Endometrial microvascular endothelial cells (primary cell): Measurements from ENCODE around the gene AKAP9. TPM values are rescaled to one million over a fixed set of nuclear protein-coding genes. Genes with fewer than 3 reads are reported as not detected.
"Not testable (repeated sequence)": the region's sequence is repeated elsewhere in the genome, so short reads cannot be mapped to it uniquely, and the experiment has no call there.

Experiments used
- in situ Hi-C: cut with HindIII; loops from 2 replicates; pipeline ENCODE4 v1.10.0; 2017; ENCODE audit warnings: low sequenced_read_pairs, low pct_unique_long_range_greater_than_20kb; ENCODE audit errors: inconsistent ontology term
- total RNA-seq: library from RNA; depleted of rRNA; stranded (reverse); fragments of >200 nt; gene quantifications from one replicate; pipeline ENCODE4 v1.2.3, GENCODE V29; 2015; ENCODE audit errors: inconsistent ontology term

The AKAP9 gene
- total RNA-seq, 1 donor from 2014 or later: 12.3 TPM

DNA sequence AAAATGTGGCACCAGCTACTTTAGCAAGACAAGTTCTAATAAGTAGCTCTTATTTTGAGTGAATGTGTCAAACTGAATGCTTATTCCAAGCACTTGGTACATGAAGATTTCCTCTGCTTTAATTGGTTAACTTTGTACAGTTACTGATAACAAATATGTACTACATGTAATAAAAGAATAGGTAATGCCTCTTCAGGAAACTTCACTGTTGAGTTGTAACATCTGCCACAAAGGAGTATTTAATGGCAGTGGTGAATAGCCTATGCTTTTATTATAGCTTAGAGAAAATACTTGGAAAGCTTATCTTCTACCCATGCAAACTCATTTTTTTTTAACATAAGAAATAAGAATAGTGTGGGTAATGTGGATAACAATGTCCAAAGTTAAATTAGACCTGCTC is 111.0 kb downstream of the AKAP9 start:
- in situ Hi-C loops: no loop called here

DNA sequence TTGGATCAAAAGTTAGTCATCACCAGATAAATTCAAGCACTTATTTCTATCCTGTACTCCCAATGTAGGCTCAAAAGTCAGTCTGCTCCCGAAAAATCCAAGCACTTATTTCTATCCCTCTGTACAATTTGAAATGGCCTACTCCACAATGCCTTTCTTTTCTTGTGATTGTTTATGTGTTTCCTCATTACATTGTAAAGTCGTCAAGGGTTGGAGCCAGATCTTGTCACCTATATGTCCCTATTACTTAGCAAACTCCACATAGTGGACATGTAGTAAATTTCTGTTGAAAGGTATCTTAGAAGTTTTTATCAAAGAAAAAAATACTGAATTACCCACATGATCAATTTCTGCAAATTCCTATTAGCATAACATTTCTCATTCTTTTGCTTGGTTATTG is 111.5 kb downstream of the AKAP9 start:
- in situ Hi-C loops: no loop called here

DNA sequence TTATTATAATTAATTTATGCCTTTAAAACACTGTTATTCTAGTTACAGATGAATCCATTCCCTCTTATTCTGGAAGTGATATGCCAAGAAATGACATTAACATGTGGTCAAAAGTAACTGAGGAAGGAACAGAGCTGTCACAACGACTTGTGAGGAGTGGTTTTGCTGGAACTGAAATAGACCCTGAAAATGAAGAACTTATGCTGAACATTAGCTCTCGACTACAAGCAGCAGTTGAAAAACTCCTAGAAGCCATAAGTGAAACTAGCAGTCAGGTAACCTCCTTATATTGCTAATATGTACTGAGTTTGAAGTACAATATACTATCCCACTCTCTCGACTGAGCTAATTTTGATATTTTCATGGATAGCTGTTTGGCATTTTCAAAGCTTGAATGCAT is 112.0 kb downstream of the AKAP9 start:
- in situ Hi-C loops: no loop called here

DNA sequence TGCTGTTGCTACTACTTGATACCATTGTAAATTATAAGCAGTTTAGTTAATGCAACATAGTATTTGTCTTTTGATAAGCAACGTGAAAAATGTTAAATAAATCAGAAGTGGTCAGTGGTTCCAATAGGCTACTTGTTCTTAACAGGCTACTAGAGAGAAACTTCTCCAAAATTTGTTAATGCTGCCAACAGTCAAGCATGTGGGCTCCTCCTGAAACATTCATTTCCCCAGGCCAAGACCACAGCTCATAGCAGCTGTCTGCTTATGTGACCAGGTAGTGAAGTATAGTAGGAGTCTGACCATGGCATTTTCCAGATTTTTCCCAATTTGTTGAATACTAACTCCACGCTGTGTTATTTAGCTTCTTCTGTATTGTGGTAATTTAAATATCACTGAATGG is 112.7 kb downstream of the AKAP9 start:
- in situ Hi-C loops: no loop called here

DNA sequence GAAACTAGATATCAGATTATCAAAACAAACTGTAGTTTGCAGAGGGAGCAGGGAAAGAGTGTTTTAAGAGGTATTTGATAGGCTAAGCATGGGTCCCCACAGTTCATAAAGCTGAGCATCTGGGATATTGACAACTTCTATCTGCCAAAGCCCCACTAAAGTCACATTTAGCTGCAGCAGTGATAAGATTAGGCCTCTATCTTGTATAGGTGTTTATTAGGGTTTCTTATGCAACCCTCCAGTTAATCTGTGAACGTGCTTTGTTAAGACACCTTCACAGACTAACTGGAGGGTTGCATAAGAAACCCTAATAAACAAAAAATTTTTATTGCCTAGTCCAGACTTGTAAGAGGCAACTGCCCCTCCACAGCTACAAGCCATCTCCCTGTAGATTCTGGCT is 115.6 kb downstream of the AKAP9 start:
- in situ Hi-C loops: no loop called here

DNA sequence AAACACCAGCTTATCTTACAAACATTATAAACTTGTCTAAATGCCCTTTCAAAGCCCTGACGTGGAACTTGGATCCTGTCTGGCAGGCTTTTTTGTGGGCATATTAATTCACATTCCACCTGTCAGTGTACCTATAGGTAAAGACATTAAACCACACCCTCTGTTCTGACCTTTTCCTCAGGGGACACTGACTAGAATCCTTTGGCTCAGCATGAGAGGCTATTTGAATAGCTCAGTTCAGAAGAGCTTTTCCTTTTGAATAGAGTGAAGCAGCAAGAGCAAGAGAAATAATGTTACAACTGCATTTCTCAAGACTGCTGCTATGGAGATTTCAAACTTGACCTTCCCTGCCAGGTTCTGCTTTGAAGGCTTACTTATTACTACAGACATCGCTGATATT is 116.7 kb downstream of the AKAP9 start:
- in situ Hi-C loops: no loop called here

DNA sequence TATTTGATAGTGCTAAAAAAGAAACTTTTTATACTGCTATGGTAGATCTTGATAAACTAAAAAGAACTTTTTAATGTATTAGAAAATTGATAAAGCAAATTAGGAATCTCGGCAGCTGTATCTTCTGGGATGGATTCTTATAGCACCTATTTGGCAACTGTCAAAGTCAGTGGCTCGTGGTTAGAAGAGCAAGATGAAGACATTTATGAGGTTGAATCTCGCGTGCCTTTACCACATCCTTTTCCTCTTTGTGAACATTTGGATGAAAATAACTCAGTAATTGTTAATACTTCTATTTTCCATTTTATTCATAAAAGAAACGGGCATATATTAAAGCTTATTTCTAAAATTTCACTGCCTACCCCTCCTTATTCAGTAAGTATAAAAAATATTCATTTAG is 117.4 kb downstream of the AKAP9 start:
- in situ Hi-C loops: no loop called here

DNA sequence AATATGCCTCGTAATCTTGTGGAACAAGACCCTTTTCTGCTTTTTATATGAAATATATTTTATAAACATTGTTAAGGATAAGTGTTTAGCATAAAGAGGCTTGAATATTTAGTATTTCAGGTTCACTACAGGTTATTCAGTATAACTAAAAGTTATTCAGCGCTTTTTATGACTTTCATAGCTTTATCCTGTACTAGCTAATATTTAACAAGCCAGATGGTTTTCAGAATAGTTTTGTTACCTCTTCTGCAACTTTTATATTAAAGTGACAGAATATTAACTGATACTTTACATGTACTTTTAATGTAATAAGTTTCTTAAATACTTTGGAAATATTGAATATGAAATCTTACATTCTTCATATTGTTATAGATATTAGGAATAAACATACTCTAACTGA is 118.2 kb downstream of the AKAP9 start:
- in situ Hi-C loops: no loop called here

DNA sequence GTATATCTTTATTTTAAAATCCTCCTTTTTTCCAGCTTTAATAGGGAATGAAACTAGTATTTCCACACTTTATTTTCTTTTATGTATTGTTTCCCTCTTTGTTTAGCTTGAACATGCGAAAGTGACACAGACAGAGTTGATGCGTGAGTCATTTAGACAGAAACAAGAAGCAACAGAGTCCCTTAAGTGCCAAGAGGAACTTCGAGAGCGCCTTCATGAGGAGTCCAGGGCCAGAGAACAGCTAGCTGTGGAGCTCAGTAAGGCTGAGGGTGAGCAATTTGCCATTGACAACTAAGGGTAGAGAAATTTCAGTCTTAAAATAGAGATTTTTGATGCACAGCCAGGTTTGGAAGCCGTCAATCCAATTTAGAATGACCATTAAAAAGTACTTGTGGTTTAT is 120.5 kb downstream of the AKAP9 start:
- in situ Hi-C loops: no loop called here

DNA sequence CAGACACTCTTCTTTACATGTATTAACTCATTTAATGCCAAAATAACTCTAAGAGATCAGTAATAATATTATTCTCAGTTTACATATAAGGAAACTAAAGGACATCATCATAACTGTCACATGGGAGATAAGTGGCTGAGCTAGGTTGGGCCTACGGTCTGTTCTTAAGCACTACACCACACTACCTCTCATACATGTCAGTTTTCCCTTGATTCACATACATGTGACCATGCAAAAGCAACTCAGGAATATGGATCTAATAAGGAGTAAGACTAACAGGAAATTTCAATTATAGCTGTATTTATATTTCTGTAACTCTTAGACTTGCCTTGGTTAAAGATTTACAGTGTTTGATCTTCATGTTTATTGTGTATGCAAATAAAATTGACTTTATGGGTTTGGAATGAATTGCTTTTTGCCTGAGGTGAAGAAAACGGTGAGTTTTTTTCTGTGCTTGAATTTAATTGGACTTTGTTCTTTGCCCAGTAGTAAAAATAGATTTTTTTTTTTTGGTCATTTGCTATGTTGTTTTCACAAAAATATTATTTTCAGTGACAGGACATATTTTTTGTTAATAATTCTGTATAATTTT is 123.9 kb downstream of the AKAP9 start:
- in situ Hi-C loops: no loop called here

DNA sequence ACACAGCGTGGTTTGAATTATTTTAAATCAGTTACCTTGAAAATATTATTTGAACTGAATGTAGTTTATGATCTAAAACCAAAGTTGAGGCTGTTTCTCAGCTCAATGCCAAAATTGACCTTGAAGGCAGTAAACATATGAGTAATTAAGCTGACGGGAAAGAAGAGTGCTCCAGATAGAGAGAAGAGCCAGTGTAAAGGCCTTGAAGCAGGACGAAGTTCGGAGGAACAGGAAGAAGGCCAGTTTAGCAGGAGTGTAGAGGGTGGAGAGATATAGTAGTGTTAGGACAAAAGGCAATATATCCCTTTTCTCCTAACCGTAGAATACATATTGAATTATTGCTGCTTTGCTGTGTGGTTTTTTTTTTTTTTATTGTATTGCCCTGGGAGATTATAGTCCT is 130.4 kb downstream of the AKAP9 start:
- in situ Hi-C loops: no loop called here

DNA sequence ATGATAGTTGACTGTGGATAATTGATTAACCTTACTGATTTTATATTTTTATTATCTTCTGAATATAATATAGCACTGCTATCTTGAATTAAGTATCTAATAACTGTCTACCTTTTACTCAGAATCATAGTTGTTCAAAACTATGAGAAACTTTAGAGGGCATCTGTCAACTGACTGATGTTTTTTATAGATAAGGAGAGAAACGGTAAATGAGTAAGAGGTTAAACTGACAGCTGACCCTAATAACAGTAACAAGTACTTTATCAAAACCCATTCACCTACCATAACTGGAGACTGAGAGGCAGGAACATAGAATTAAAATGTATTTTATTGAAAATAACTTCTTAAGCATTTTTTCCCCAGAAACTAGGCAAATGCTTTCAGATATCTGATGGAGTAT is 131.5 kb downstream of the AKAP9 start:
- in situ Hi-C loops: no loop called here

DNA sequence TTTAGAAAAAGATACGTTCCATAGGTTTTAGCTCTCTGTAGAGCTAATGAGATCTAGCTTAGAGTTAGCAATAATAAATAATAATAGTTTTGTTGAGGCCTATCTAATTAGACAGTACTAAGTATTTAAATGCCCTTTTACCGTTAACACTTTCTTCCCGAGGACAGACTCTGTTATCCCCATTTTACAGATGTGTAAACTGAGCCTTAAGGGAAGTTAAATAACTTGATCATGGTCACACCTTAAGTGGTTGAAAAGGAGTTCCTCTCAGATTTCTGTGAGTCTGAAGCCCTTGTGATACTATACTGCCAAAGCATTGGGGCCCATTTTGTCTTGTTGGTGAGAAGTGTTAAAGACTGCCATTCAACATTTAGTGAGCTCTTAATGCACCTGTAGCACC is 132.0 kb downstream of the AKAP9 start:
- in situ Hi-C loops: no loop called here

DNA sequence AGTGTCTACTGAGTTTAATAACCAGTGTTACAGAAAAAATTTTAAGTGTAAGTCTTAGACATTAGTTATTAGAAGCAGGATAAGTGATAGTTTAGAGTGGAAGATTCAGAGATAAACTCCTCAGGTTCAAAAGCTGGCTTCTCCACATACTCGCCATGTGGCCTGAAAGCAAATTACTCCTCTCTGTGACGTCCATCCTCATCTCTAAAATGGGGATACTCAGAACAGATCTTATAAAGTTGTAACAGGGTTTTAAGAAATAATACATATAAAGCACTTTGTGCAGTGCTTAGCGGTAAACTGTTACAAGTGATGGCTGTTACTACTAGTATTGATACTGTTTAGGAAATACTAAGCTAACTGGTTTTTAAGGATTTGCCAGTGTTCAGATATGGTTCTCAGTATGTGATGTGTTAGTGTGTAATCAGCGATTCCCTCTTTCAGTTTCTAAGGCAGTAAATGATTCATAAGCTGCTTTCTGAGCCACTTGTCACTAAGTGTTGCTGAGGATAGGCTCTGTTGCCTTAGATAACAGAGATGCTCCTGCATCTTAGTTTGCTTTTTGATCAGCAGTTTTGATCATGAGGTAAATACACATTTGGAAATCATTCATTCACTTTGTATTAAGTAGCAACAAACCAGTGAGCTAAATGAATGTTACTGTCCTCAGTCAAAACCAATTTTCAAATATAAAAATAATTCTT is 134.9 kb downstream of the AKAP9 start:
- in situ Hi-C loops: no loop called here

DNA sequence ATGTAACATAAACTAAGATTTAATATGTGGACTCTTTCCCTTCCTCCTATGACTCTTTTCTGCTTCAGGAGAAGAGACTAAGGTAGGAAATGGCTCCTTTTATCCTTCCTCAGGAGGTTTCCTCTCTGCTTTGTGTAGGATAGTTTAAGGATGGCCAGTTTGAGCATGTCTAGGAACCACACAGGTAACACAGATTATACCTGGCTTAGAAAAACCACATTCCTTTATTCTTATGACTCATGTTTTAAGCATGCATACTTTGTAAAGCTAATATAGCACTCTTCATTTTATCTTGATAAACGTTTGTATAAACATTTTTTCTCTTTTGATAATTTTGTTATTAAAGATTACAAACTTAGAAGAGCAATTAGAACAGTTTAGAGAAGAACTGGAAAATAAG is 135.8 kb downstream of the AKAP9 start:
- in situ Hi-C loops: no loop called here

DNA sequence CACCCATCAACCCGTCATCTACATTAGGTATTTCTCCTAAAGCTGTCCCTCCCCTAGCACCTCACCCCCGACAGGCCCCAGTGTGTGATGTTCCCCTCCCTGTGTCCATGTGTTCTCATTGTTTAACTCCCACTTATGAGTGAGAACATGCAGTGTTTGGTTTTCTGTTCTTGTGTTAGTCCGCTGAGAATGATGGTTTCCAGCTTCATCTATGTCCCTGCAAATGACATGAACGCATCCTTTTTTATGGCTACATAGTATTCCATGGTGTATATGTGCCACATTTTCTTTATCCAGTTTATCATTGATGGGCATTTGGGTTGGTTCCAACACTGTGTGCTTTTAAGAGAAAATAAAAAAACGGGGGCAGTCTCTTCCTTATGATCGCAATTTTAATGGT is 143.3 kb downstream of the AKAP9 start:
- in situ Hi-C loops: not testable (repeated sequence)

DNA sequence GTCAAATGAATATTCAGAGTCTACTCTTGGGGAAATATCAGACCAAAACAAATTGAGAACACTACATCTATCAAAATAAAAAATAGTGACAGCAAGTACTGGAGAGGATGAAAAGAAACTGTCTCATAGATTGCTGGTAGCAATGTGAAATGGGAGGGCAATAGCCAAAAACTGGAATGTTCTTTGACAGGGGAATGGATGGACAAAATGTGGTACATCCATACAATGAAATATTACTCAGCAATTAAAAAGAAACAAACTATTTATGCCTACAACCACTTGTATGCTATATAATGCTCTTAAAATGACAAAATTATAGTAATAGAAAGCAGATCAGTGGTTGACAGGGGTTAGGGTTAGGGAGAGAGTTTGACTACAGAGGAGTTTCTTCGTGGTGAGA is 147.6 kb downstream of the AKAP9 start:
- in situ Hi-C loops: no loop called here

DNA sequence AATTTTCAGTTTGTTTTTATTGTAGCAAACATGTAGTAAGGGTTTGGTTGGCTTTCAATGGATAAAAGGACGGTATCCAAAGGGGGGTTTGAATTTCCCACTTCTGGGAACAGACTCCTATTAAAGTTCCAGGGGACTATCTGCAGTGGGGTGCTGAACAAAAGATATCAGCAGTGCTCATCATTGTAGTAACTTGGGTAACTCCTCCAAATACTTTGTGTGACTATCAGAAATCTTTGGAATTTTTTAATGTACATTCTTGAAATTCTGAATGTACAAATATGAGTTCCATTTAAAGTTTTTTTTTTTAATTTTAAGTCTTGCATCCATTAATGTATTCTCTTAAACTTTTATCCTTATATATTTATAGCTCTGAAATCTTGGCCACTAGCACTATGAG is 151.5 kb downstream of the AKAP9 start:
- in situ Hi-C loops: no loop called here

DNA sequence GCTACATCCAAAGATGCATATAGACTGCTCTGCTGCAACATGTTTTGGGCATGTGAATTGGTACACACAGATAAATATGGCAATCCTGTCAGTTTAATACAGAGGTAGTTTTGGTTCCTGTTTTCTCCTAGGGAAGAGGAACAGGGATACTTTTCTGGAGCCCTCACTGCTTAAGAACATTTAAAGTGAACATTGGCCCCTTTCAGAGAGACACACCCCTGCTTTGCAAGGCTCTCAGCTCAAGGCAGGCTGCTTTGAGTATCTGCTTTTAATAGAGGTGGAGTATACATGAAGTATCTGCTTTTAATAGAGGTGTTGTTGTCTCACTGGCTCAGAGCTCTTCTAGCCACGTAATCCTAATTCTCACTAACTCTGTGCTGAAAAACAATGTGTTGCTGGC is 154.7 kb downstream of the AKAP9 start:
- in situ Hi-C loops: no loop called here

DNA sequence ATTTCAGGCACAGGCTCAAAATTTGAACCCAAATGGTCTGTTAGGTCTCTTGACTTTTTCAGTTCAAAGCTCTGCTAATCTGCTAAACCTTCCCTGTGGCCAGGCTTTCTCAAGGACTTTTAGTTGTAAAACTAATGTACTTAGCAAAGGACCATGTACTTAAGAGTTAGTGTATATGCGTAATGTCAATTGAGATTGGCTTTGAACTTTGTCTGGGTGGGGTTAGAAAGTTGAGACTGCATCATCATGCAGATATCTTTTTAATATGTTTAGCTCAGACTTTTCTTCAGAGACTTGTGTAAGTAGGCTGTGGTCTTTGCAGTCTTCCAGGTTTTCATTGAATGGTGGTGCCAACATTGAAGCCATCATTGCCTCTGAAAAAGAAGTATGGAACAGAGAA is 159.9 kb downstream of the AKAP9 start:
- in situ Hi-C loops: no loop called here

DNA sequence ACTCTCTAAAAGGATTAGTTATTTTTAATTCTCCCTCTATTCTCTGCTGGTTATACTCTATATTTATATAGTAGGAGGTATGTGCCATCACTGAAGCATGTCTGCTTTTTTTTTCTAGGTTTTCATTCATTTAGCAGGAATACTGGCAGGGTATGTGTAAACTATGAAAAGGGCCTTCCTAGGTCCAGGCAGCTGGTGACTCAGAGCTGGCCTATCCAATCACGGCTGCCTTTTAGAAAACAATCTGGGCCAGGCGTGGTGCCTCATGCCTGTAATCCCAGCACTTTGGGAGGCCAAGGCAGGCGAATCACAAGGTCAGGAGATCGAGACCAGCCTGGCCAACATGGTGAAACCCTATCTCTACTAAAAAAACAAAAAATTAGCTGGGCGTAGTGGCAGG is 162.2 kb downstream of the AKAP9 start:
- in situ Hi-C loops: not testable (repeated sequence)
